Gastrocnemius medialis (tissue), 4 donors: ENCODE results near the gene SPAST.

Experiments
- CTCF ChIP-seq, 5 experiments: fragments of 450-650 bp in 3 of 5; fragments of 200-600 bp in 2 of 5; sonication (generic) in 2 of 5; IDR thresholded peaks in 4 of 5; conservative IDR thresholded peaks in 1 of 5; 1 replicate in 4 of 5; 2 replicates in 1 of 5; pipeline ENCODE4 v1.5.1; 2016 to 2019; ENCODE audit warnings: antibody characterized with exemption in 5 of 5, mild to moderate bottlenecking in 3 of 5, moderate library complexity in 3 of 5
- POLR2A ChIP-seq, 2 donors: fragments of 450-650 bp; IDR thresholded peaks; one replicate each; pipeline ENCODE4 v1.6.1; 2017; ENCODE audit warnings: antibody characterized with exemption in 2 of 2, mild to moderate bottlenecking in 2 of 2, moderate library complexity in 2 of 2

DNA sequence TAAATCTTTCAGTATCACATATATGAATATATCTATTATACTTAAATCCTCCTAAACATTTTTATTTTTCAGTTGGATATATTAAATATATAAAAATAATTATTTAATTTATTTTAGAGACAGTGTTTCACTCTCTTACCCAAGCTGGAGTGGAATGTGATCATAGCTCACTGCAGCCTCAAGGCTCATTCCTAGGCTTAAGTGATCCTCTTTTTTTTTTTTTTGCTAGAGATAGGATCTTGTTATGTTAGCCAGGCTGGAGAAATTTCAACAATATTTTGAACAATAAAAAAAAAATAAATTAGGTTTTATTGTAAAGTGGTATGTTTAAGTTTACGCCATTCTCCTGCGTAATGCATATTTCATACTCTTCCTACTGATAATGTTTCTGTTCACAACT is 4.2 kb downstream of the SPAST start:
- TF ChIP-seq CTCF (IDR thresholded peaks at IDR 0.05 in 4 of 5, conservative IDR thresholded peaks at IDR 0.05 in 1 of 5) (no peak), POLR2A (IDR thresholded peaks at IDR 0.05) (no peak)
